Heart right ventricle (tissue), 16 donors: ENCODE measurements around the gene TPH2. TPM values are rescaled to one million over a fixed set of nuclear protein-coding genes. Genes with fewer than 3 reads are reported as not detected.

Experiments
- ATAC-seq, 8 donors: fragments of 200-7000 bp; cut with Tn5 transposase; one replicate each; pipeline ENCODE4 v1.9.1; 2020; ENCODE audit warnings: mild to moderate bottlenecking in 8 of 8, moderate library complexity in 8 of 8, moderate number of reproducible peaks in 1 of 8
- DNase-seq, 2 donors: peaks; one replicate each; pipeline ENCODE4 v3.0.0-alpha.2; 2020
- H3K27ac ChIP-seq, 10 donors: fragments of 200-600 bp; sonication (generic) in 2 of 10; one replicate each; pipeline versions ENCODE4 v1.5.0 to v1.8.0; 2020 to 2022; ENCODE audit warnings: mild to moderate bottlenecking in 3 of 10
- H3K27me3 ChIP-seq, 7 donors: fragments of 200-600 bp; one replicate each; pipeline ENCODE4 v1.8.0; 2021 to 2022; ENCODE audit warnings: mild to moderate bottlenecking in 2 of 7
- H3K36me3 ChIP-seq, 9 donors: fragments of 200-600 bp; sonication (generic) in 1 of 9; one replicate each; pipeline versions ENCODE4 v1.5.0 to v1.8.0; 2020 to 2022; ENCODE audit warnings: mild to moderate bottlenecking in 2 of 9
- H3K4me1 ChIP-seq, 9 donors: fragments of 200-600 bp; sonication (generic) in 1 of 9; one replicate each; pipeline versions ENCODE4 v1.5.0 to v1.8.0; 2020 to 2022; ENCODE audit warnings: mild to moderate bottlenecking in 4 of 9
- H3K4me3 ChIP-seq, 10 donors: fragments of 200-600 bp; sonication (generic) in 2 of 10; one replicate each; pipeline versions ENCODE4 v1.5.0 to v1.8.0; 2020 to 2022; ENCODE audit warnings: mild to moderate bottlenecking in 7 of 10, moderate library complexity in 2 of 10
- H3K9me3 ChIP-seq, 11 donors: fragments of 200-600 bp in 10 of 11; sonication (generic) in 2 of 11; one replicate each; pipeline versions ENCODE4 v1.5.0 to v1.8.0; 2013 to 2022; ENCODE audit warnings: mild to moderate bottlenecking in 2 of 11, control low read depth in 1 of 11, moderate library complexity in 1 of 11
- WGBS, 2 donors: extraction: QIAGEN DNeasy Blood & Tissue Kit; methylation state at CpG; one replicate each; pipeline ENCODE4 v1.1.7; 2013; ENCODE audit warnings: inconsistent platforms in 1 of 2; 5-methylcytosine and 5-hydroxymethylcytosine counted together
- intact Hi-C, 10 donors: fragments of 100-400 bp; cut with DNase I; formaldehyde crosslinking; loops; one replicate each; pipeline versions ENCODE4 v1.11.1 to v1.14.2; 2022
- polyA plus RNA-seq, 2 donors: library from polyadenylated mRNA; stranded (reverse); fragments of 200-250 nt; gene quantifications; one replicate each; pipeline ENCODE4 v1.2.3, GENCODE V29; 2013
- total RNA-seq, 10 donors: library from RNA; stranded (reverse); fragmentation: NEBNext Ultra II Directional in 3 of 10; extraction: Animal tissue kit (Norgen Biotek cat#: 25700) in 3 of 10; gene quantifications; one replicate each; pipeline versions ENCODE4 v1.2.1 to v1.2.4, GENCODE V29; 2021 to 2023
- TF ChIP-seq, protein P1 (sequence below), 9 donors: fragments of 200-600 bp; sonication (generic) in 2 of 9; IDR thresholded peaks; one replicate each; pipeline versions ENCODE4 v1.5.0 to v1.8.0; 2021 to 2022; ENCODE audit warnings: antibody characterized with exemption in 9 of 9, mild to moderate bottlenecking in 5 of 9, moderate library complexity in 1 of 9
- donor health status: Arrhythmogenic right ventricular cardiomyopathy.
- donor health status: ischemic (EF 13 %, LVEDD 7.1; RV severe dilation, severe dysfunction).
- donor health status: healthy with polysubstance abuse.
- donor health status: DM: no; HTN: yes; CAD: no.
- donor health status: DM: no; HTN: no; CAD: no.
- donor health status: ischemic (EF 25% LVEDD 6.9; RV normal size, moderate dysfunction).
- donor health status: ischemic (EF 25% LVEDD 5.7; RV mildly dilated, moderate dysfunction).
- donor health status: healthy.
- donor health status: DM: yes; HTN: yes; CAD: no.
- donor health status: Ischemic cardiomyopathy.
- donor health status: ischemic (EF 35%, LVEDD 5.7; RV mildly dilated, moderate dysfunction).
- donor health status: nonischemic (EF 11% LVEDD 7.7; RV severe dilation, severe dysfunction).
- donor health status: DM: yes; HTN: yes; CAD: no.
- donor health status: PGD.
- donor health status: ischemic (EF 29% LVEDD 5.4; RV normal size, mild dysfunction).
- donor health status: nonischemic (EF 23%, LVEDD 6.1; RV moderate dilation, normal function).

Gene TPH2
- total and polyA plus RNA-seq, 12 donors = not detected

DNA sequence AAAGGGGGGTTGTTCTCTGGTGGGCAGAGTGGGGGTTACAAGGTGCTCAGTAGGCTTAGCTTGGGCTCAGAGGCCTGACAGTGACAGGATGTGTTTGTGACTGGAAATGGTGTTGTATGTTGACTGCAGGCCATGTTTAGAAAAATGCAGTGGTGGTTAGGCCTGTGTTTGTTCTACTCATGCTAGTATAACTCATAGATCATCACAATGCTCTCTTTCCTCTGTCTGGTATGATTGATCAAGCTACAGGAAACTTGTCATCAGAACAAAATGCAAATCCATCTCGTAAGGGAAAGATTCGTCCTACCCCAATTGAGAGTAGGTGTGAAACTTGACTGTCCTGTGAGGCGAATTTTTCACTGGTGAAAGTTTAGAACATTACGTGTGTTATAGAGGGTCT, 11.8 kb downstream of the TPH2 start:
- no peak overlapping the region for H3K4me3 ChIP-seq
- no peaks in the 10 kb centered on the region for H3K9me3 ChIP-seq
- DNase-seq (no peak), ATAC-seq (no peak)
- no peak overlapping the region for H3K27ac ChIP-seq
- no peaks in the 10 kb centered on the region for H3K36me3 ChIP-seq
- intact Hi-C loops = loop anchor here in 1 of 10 donors (10.0 kb wide), 1 partner anchor 484 kb away; no protein-coding TSS in a partner anchor
- TF ChIP-seq, protein P1, sequence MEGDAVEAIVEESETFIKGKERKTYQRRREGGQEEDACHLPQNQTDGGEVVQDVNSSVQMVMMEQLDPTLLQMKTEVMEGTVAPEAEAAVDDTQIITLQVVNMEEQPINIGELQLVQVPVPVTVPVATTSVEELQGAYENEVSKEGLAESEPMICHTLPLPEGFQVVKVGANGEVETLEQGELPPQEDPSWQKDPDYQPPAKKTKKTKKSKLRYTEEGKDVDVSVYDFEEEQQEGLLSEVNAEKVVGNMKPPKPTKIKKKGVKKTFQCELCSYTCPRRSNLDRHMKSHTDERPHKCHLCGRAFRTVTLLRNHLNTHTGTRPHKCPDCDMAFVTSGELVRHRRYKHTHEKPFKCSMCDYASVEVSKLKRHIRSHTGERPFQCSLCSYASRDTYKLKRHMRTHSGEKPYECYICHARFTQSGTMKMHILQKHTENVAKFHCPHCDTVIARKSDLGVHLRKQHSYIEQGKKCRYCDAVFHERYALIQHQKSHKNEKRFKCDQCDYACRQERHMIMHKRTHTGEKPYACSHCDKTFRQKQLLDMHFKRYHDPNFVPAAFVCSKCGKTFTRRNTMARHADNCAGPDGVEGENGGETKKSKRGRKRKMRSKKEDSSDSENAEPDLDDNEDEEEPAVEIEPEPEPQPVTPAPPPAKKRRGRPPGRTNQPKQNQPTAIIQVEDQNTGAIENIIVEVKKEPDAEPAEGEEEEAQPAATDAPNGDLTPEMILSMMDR (IDR thresholded peaks at IDR 0.05) = no peak
- no peaks in the 10 kb centered on the region for H3K4me1 ChIP-seq
- peaks cover 0 to 25% (median 16%) of the 10 kb centered on the region in 7 donors for H3K27me3 ChIP-seq
- 81 to 87% methylated on average over 4 of the region's 4 CpGs for WGBS, 2 donors

DNA sequence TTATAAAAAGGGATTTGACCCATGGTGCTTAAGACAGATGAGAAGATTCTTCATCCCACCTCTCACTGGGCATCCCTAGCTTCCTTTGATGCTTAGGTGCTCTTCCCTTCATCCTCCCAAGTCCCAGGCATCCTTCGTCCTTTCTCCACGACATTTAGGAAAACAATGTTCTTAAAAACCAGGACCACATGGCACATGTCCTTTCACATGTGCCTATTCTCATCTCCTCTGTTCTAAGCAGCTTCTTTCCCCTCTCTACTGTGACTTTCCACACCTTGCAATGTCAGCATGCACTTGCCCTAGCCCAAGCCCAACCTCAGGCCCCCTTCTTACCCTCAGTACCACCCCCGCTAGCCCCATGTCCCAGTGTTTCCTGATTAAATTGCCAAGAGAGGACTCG, 12.2 kb downstream of the TPH2 start:
- H3K27me3 ChIP-seq = peaks cover 0 to 23% (median 14%) of the 10 kb centered on the region in 7 donors
- ATAC-seq (no peak), DNase-seq (no peak)
- H3K4me1 ChIP-seq = no peaks in the 10 kb centered on the region
- H3K36me3 ChIP-seq = no peaks in the 10 kb centered on the region
- no peak overlapping the region for H3K4me3 ChIP-seq
- 73 to 82% methylated on average over 4 of the region's 4 CpGs for WGBS, 2 donors
- TF ChIP-seq, protein P1 (IDR thresholded peaks at IDR 0.05) = no peak
- no peaks in the 10 kb centered on the region for H3K9me3 ChIP-seq
- intact Hi-C loops = loop anchor here in 1 of 10 donors (10.0 kb wide), 1 partner anchor 484 kb away; no protein-coding TSS in a partner anchor
- no peak overlapping the region for H3K27ac ChIP-seq

DNA sequence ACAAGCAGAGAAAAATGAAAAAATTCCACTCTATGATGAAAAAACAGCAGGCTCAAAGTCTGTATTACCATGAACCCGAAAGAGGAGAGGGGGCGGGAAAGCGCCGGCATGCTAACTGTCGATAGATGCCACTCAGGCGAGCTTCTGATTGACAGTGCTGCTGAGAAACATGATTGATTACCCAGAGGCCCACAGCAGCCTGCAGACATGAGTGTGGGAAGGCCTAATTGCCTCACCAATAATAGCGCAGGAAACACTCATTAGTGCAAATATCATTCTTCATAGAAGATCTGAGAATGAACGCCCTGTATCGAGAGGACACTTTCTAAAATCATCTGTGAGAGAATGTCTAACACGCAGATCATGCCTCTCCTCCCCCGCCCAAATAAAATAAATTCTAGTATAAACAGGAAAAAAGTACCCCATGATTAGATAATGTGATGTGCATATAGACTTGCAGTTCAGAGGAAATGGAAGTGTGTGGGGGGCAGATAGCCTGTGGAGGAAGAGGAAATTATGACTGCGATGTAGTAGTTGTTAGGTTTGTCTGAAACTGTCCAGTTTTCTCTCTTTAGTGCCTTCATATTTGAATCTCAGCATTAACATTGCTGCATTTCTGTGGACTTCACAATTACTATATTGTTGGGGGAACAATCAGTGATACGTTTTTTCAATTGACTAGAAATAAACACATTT, 15.6 kb downstream of the TPH2 start:
- 51 to 52% methylated on average over 13 of the region's 13 CpGs for WGBS, 2 donors
- ATAC-seq (no peak), DNase-seq (no peak)
- no peaks in the 10 kb centered on the region for H3K4me1 ChIP-seq
- H3K4me3 ChIP-seq = no peak overlapping the region
- H3K27ac ChIP-seq = no peak overlapping the region
- H3K36me3 ChIP-seq = no peaks in the 10 kb centered on the region
- H3K27me3 ChIP-seq = peaks cover 0 to 10% (median 0%) of the 10 kb centered on the region in 7 donors
- no peaks in the 10 kb centered on the region for H3K9me3 ChIP-seq
- intact Hi-C loops = loop anchor here in 1 of 10 donors (10.0 kb wide), 1 partner anchor 481 kb away; no protein-coding TSS in a partner anchor
- TF ChIP-seq, protein P1 (IDR thresholded peaks at IDR 0.05) = no peak

DNA sequence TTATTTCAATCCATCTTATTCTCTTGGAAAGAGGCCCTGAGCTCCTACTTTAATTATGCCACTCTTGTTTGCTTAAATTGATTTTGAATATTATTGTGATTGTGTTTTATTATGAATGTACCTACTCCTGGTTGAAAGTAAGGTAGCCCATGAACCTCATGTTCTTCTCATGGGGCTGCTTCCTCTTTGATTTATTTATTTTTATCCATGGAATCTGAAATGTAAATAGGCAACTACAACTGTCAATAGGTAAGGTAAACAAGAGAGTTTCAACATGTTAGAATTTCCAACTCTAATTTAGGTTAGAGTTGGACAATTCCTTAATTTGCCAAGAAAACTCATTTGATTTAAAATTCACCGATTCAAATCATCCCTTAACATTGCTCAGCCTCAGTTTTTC, 16.2 kb downstream of the TPH2 start:
- intact Hi-C loops = loop anchor here in 1 of 10 donors (10.0 kb wide), 1 partner anchor 480 kb away; no protein-coding TSS in a partner anchor
- no peaks in the 10 kb centered on the region for H3K4me1 ChIP-seq
- WGBS, 2 donors = 88 to 91% methylated on average over 1 of the region's 1 CpG
- H3K4me3 ChIP-seq = no peak overlapping the region
- ATAC-seq (no peak), DNase-seq (no peak)
- no peak overlapping the region for H3K27ac ChIP-seq
- no peaks in the 10 kb centered on the region for H3K9me3 ChIP-seq
- H3K27me3 ChIP-seq = peaks cover 0 to 10% (median 0%) of the 10 kb centered on the region in 7 donors
- TF ChIP-seq, protein P1 (IDR thresholded peaks at IDR 0.05) = no peak
- no peaks in the 10 kb centered on the region for H3K36me3 ChIP-seq
